Eye (tissue), 1 donor: ENCODE results near the gene SHISA2.

Experiments
- DNase-seq: peaks from one replicate; pipeline ENCODE4 v3.0.0-alpha.2; 2015

SHISA2 gene

GRCh38 chr13:26017196-26017921, 34.5 kb downstream of the SHISA2 start:
- DNase-seq = no peak

GRCh38 chr13:26016189-26016588, 35.6 kb downstream of the SHISA2 start:
- DNase-seq = no peak

GRCh38 chr13:26015271-26016125, 36.3 kb downstream of the SHISA2 start:
- DNase-seq = no peak

GRCh38 chr13:26012995-26013394, 38.8 kb downstream of the SHISA2 start:
- no peak for DNase-seq

GRCh38 chr13:26011996-26012821, 39.6 kb downstream of the SHISA2 start:
- DNase-seq = peak; percentile 68

GRCh38 chr13:26011208-26011573, 40.6 kb downstream of the SHISA2 start:
- no peak for DNase-seq

GRCh38 chr13:26010487-26011207, 41.2 kb downstream of the SHISA2 start:
- DNase-seq = no peak

- DNase-seq = no peak
These were observed 44.3 kb downstream of the SHISA2 start for GRCh38 chr13:26007261-26008125.
